ENCODE results near the gene ITGBL1. TPM values are rescaled to one million over a fixed set of nuclear protein-coding genes. Genes with fewer than 3 reads are reported as not detected.

ITGBL1 gene
- total RNA-seq, 4 donors from 2014 or later, result 7.7 to 10.4 (median 9.2) TPM

GRCh38 chr13:101639711-101640110, 187.2 kb downstream of the ITGBL1 start:
- Histone ChIP-seq H3K4me1 (no peaks in the 10 kb centered on the region), H3K27me3 (no peaks in the 10 kb centered on the region), H3K9me3 (no peaks in the 10 kb centered on the region), H3K27ac (no peak overlapping the region), H3K4me3 (no peak overlapping the region), H3K36me3 (no peaks in the 10 kb centered on the region)
- TF ChIP-seq CTCF (IDR thresholded peaks at IDR 0.05), result no peak
- TF ChIP-seq POLR2A (IDR thresholded peaks at IDR 0.05), result no peak
- no peak for TF ChIP-seq EP300 (IDR thresholded peaks at IDR 0.05)
- no peak for TF ChIP-seq POLR2AphosphoS5 (IDR thresholded peaks at IDR 0.05)
- WGBS, result 67% methylated on average over 1 of the region's 1 CpG
- DNase-seq (ENCODE audit: low spot score in 2 of 2), result no peak

GRCh38 chr13:101640788-101641400, 188.4 kb downstream of the ITGBL1 start:
- Histone ChIP-seq H3K27ac (no peak overlapping the region), H3K36me3 (no peaks in the 10 kb centered on the region), H3K9me3 (no peaks in the 10 kb centered on the region), H3K4me1 (no peaks in the 10 kb centered on the region), H3K27me3 (no peaks in the 10 kb centered on the region), H3K4me3 (no peak overlapping the region)
- WGBS, result 56% methylated on average over 2 of the region's 2 CpGs
- DNase-seq (ENCODE audit: low spot score in 2 of 2), result no peak
- TF ChIP-seq CTCF (IDR thresholded peaks at IDR 0.05) (no peak), POLR2A (IDR thresholded peaks at IDR 0.05) (no peak), EP300 (IDR thresholded peaks at IDR 0.05) (no peak), POLR2AphosphoS5 (IDR thresholded peaks at IDR 0.05) (no peak)

- 78% methylated on average over 1 of the region's 1 CpG for WGBS
- Histone ChIP-seq H3K27ac (no peak overlapping the region), H3K4me1 (peaks cover 3% of the 10 kb centered on the region), H3K36me3 (no peaks in the 10 kb centered on the region), H3K4me3 (no peak overlapping the region), H3K27me3 (no peaks in the 10 kb centered on the region), H3K9me3 (no peaks in the 10 kb centered on the region)
- DNase-seq (ENCODE audit: low spot score in 2 of 2), result no peak
- no peak for TF ChIP-seq POLR2AphosphoS5 (IDR thresholded peaks at IDR 0.05)
- TF ChIP-seq POLR2A (IDR thresholded peaks at IDR 0.05), result no peak
- TF ChIP-seq CTCF (IDR thresholded peaks at IDR 0.05), result no peak
- TF ChIP-seq EP300 (IDR thresholded peaks at IDR 0.05), result no peak
These were observed 193.4 kb downstream of the ITGBL1 start for GRCh38 chr13:101645871-101646270.

- Histone ChIP-seq H3K27ac (no peak overlapping the region), H3K4me1 (peaks cover 3% of the 10 kb centered on the region), H3K36me3 (no peaks in the 10 kb centered on the region), H3K27me3 (no peaks in the 10 kb centered on the region), H3K4me3 (no peak overlapping the region), H3K9me3 (no peaks in the 10 kb centered on the region)
- 86% methylated on average over 5 of the region's 5 CpGs for WGBS
- no peak for DNase-seq (ENCODE audit: low spot score in 2 of 2)
- TF ChIP-seq POLR2AphosphoS5 (IDR thresholded peaks at IDR 0.05) (no peak), CTCF (IDR thresholded peaks at IDR 0.05) (no peak), POLR2A (IDR thresholded peaks at IDR 0.05) (no peak), EP300 (IDR thresholded peaks at IDR 0.05) (no peak)
These were observed 195.3 kb downstream of the ITGBL1 start for GRCh38 chr13:101647760-101648159.

GRCh38 chr13:101648766-101649487, 196.5 kb downstream of the ITGBL1 start:
- TF ChIP-seq POLR2A (IDR thresholded peaks at IDR 0.05) (no peak), POLR2AphosphoS5 (IDR thresholded peaks at IDR 0.05) (no peak), CTCF (IDR thresholded peaks at IDR 0.05) (no peak), EP300 (IDR thresholded peaks at IDR 0.05) (no peak)
- DNase-seq (ENCODE audit: low spot score in 2 of 2), result no peak
- Histone ChIP-seq H3K36me3 (no peaks in the 10 kb centered on the region), H3K4me1 (peaks cover 3% of the 10 kb centered on the region), H3K9me3 (no peaks in the 10 kb centered on the region), H3K4me3 (no peak overlapping the region), H3K27me3 (no peaks in the 10 kb centered on the region), H3K27ac (no peak overlapping the region)

Measured in suprapubic skin (tissue), 4 donors.